ENCODE data around the gene PREPL. TPM values are rescaled to one million over a fixed set of nuclear protein-coding genes. Genes with fewer than 3 reads are reported as not detected.
A peak's percentile ranks its signal among the peaks of the same experiment; 100 is the strongest.
"Not testable (repeated sequence)": the region's sequence is repeated elsewhere in the genome, so short reads cannot be mapped to it uniquely, and the experiment has no call there.

Gene PREPL
- total and polyA plus RNA-seq, 9 donors, result 86.9 to 149 (median 112) TPM

- no peaks in the 10 kb centered on the region for H3K9me3 ChIP-seq (replicated peaks; ENCODE audit: control insufficient read depth, low read depth, low read length)
- no peak for DNase-seq
- WGBS (ENCODE audit: insufficient coverage), result 80% methylated on average over 5 of the region's 13 CpGs
- no peak overlapping the region for H3K4me3 ChIP-seq (ENCODE audit: low read length)
- no peak overlapping the region for H3K27ac ChIP-seq (ENCODE audit: low read length)
- no peaks in the 10 kb centered on the region for H3K27me3 ChIP-seq (ENCODE audit: control insufficient read depth, insufficient read depth, low read length)
- no peaks in the 10 kb centered on the region for H3K4me1 ChIP-seq (ENCODE audit: control insufficient read depth, insufficient read depth, low read length)
- H3K36me3 ChIP-seq (ENCODE audit: control insufficient read depth, insufficient read depth, low read length), result peaks cover 49% of the 10 kb centered on the region
Observed at GRCh38 chr2:44326548-44327264, 34.6 kb downstream of the PREPL start.

GRCh38 chr2:44325897-44326296, 35.4 kb downstream of the PREPL start:
- Histone ChIP-seq H3K4me1 (ENCODE audit: control insufficient read depth, insufficient read depth, low read length) (no peaks in the 10 kb centered on the region), H3K27ac (ENCODE audit: low read length) (no peak overlapping the region), H3K9me3 (replicated peaks; ENCODE audit: control insufficient read depth, low read depth, low read length) (no peaks in the 10 kb centered on the region), H3K4me3 (ENCODE audit: low read length) (no peak overlapping the region), H3K27me3 (ENCODE audit: control insufficient read depth, insufficient read depth, low read length) (no peaks in the 10 kb centered on the region), H3K36me3 (ENCODE audit: control insufficient read depth, insufficient read depth, low read length) (peaks cover 48% of the 10 kb centered on the region)
- DNase-seq, result no peak
- WGBS (ENCODE audit: insufficient coverage), result no CpG with 5 or more reads among the region's 4 CpGs

- DNase-seq, result peak; percentile 39
- Histone ChIP-seq H3K9me3 (replicated peaks; ENCODE audit: control insufficient read depth, low read depth, low read length) (no peaks in the 10 kb centered on the region), H3K36me3 (ENCODE audit: control insufficient read depth, insufficient read depth, low read length) (peaks cover 51% of the 10 kb centered on the region), H3K4me1 (ENCODE audit: control insufficient read depth, insufficient read depth, low read length) (no peaks in the 10 kb centered on the region), H3K27ac (ENCODE audit: low read length) (no peak overlapping the region), H3K4me3 (ENCODE audit: low read length) (no peak overlapping the region), H3K27me3 (ENCODE audit: control insufficient read depth, insufficient read depth, low read length) (no peaks in the 10 kb centered on the region)
- WGBS (ENCODE audit: insufficient coverage), result no CpG with 5 or more reads among the region's 1 CpG
Observed at GRCh38 chr2:44324971-44325426, 36.3 kb downstream of the PREPL start.

- H3K27ac ChIP-seq (ENCODE audit: low read length), result no peak overlapping the region
- no peaks in the 10 kb centered on the region for H3K9me3 ChIP-seq (replicated peaks; ENCODE audit: control insufficient read depth, low read depth, low read length)
- DNase-seq, result no peak
- H3K36me3 ChIP-seq (ENCODE audit: control insufficient read depth, insufficient read depth, low read length), result peaks cover 38% of the 10 kb centered on the region
- H3K4me1 ChIP-seq (ENCODE audit: control insufficient read depth, insufficient read depth, low read length), result no peaks in the 10 kb centered on the region
- H3K4me3 ChIP-seq (ENCODE audit: low read length), result no peak overlapping the region
- H3K27me3 ChIP-seq (ENCODE audit: control insufficient read depth, insufficient read depth, low read length), result no peaks in the 10 kb centered on the region
- no CpG with 5 or more reads among the region's 5 CpGs for WGBS (ENCODE audit: insufficient coverage)
Observed at GRCh38 chr2:44321360-44321759, 39.9 kb downstream of the PREPL start.

- H3K36me3 ChIP-seq (ENCODE audit: control insufficient read depth, insufficient read depth, low read length), result peaks cover 36% of the 10 kb centered on the region
- no peak overlapping the region for H3K4me3 ChIP-seq (ENCODE audit: low read length)
- no peaks in the 10 kb centered on the region for H3K9me3 ChIP-seq (replicated peaks; ENCODE audit: control insufficient read depth, low read depth, low read length)
- H3K27me3 ChIP-seq (ENCODE audit: control insufficient read depth, insufficient read depth, low read length), result no peaks in the 10 kb centered on the region
- H3K4me1 ChIP-seq (ENCODE audit: control insufficient read depth, insufficient read depth, low read length), result no peaks in the 10 kb centered on the region
- WGBS (ENCODE audit: insufficient coverage), result no CpG with 5 or more reads among the region's 1 CpG
- DNase-seq, result no peak
- no peak overlapping the region for H3K27ac ChIP-seq (ENCODE audit: low read length)
Observed at GRCh38 chr2:44320832-44321231, 40.5 kb downstream of the PREPL start.

GRCh38 chr2:44315945-44316344, 45.3 kb downstream of the PREPL start:
- Histone ChIP-seq H3K9me3 (replicated peaks; ENCODE audit: control insufficient read depth, low read depth, low read length) (peaks cover 3% of the 10 kb centered on the region), H3K4me3 (ENCODE audit: low read length) (no peak overlapping the region), H3K27ac (ENCODE audit: low read length) (no peak overlapping the region), H3K36me3 (ENCODE audit: control insufficient read depth, insufficient read depth, low read length) (peaks cover 23% of the 10 kb centered on the region), H3K4me1 (ENCODE audit: control insufficient read depth, insufficient read depth, low read length) (no peaks in the 10 kb centered on the region), H3K27me3 (ENCODE audit: control insufficient read depth, insufficient read depth, low read length) (no peaks in the 10 kb centered on the region)
- DNase-seq, result no peak

GRCh38 chr2:44314362-44314761, 46.9 kb downstream of the PREPL start:
- DNase-seq, result no peak
- H3K9me3 ChIP-seq (replicated peaks; ENCODE audit: control insufficient read depth, low read depth, low read length), result peaks cover 18% of the 10 kb centered on the region
- H3K4me1 ChIP-seq (ENCODE audit: control insufficient read depth, insufficient read depth, low read length), result no peaks in the 10 kb centered on the region
- no peaks in the 10 kb centered on the region for H3K27me3 ChIP-seq (ENCODE audit: control insufficient read depth, insufficient read depth, low read length)
- H3K4me3 ChIP-seq (ENCODE audit: low read length), result no peak overlapping the region
- no peak overlapping the region for H3K27ac ChIP-seq (ENCODE audit: low read length)
- H3K36me3 ChIP-seq (ENCODE audit: control insufficient read depth, insufficient read depth, low read length), result peaks cover 16% of the 10 kb centered on the region

GRCh38 chr2:44310287-44310686, 51.0 kb downstream of the PREPL start:
- DNase-seq, result no peak
- H3K4me1 ChIP-seq (ENCODE audit: control insufficient read depth, insufficient read depth, low read length), result no peaks in the 10 kb centered on the region
- H3K9me3 ChIP-seq (replicated peaks; ENCODE audit: control insufficient read depth, low read depth, low read length), result peaks cover 21% of the 10 kb centered on the region
- peaks cover 15% of the 10 kb centered on the region for H3K36me3 ChIP-seq (ENCODE audit: control insufficient read depth, insufficient read depth, low read length)
- no peak overlapping the region for H3K27ac ChIP-seq (ENCODE audit: low read length)
- WGBS (ENCODE audit: insufficient coverage), result no CpG with 5 or more reads among the region's 1 CpG
- no peaks in the 10 kb centered on the region for H3K27me3 ChIP-seq (ENCODE audit: control insufficient read depth, insufficient read depth, low read length)
- H3K4me3 ChIP-seq (ENCODE audit: low read length), result no peak overlapping the region

GRCh38 chr2:44305882-44306281, 55.4 kb downstream of the PREPL start:
- DNase-seq, result no peak
- Histone ChIP-seq H3K4me3 (ENCODE audit: low read length) (no peak overlapping the region), H3K27ac (ENCODE audit: low read length) (no peak overlapping the region), H3K27me3 (ENCODE audit: control insufficient read depth, insufficient read depth, low read length) (no peaks in the 10 kb centered on the region), H3K4me1 (ENCODE audit: control insufficient read depth, insufficient read depth, low read length) (no peaks in the 10 kb centered on the region), H3K36me3 (ENCODE audit: control insufficient read depth, insufficient read depth, low read length) (peaks cover 1% of the 10 kb centered on the region), H3K9me3 (replicated peaks; ENCODE audit: control insufficient read depth, low read depth, low read length) (peaks cover 17% of the 10 kb centered on the region)
- WGBS (ENCODE audit: insufficient coverage), result no CpG with 5 or more reads among the region's 7 CpGs

- Histone ChIP-seq H3K9me3 (replicated peaks; ENCODE audit: control insufficient read depth, low read depth, low read length) (peaks cover 2% of the 10 kb centered on the region), H3K4me1 (ENCODE audit: control insufficient read depth, insufficient read depth, low read length) (no peaks in the 10 kb centered on the region), H3K4me3 (ENCODE audit: low read length) (no peak overlapping the region), H3K36me3 (ENCODE audit: control insufficient read depth, insufficient read depth, low read length) (no peaks in the 10 kb centered on the region), H3K27ac (ENCODE audit: low read length) (no peak overlapping the region), H3K27me3 (ENCODE audit: control insufficient read depth, insufficient read depth, low read length) (no peaks in the 10 kb centered on the region)
- no peak for DNase-seq
- WGBS (ENCODE audit: insufficient coverage), result no CpG with 5 or more reads among the region's 1 CpG
Observed at GRCh38 chr2:44304258-44304657, 57.0 kb downstream of the PREPL start.

GRCh38 chr2:44303766-44304165, 57.5 kb downstream of the PREPL start:
- not testable (repeated sequence) for H3K36me3 ChIP-seq (ENCODE audit: control insufficient read depth, insufficient read depth, low read length); H3K4me1 ChIP-seq (ENCODE audit: control insufficient read depth, insufficient read depth, low read length); H3K9me3 ChIP-seq (replicated peaks; ENCODE audit: control insufficient read depth, low read depth, low read length); H3K27ac ChIP-seq (ENCODE audit: low read length); H3K4me3 ChIP-seq (ENCODE audit: low read length); DNase-seq; H3K27me3 ChIP-seq (ENCODE audit: control insufficient read depth, insufficient read depth, low read length)
- 80% methylated on average over 1 of the region's 3 CpGs for WGBS (ENCODE audit: insufficient coverage)
